Esophagus squamous epithelium (tissue), 4 donors: ENCODE data around the gene ITSN1.

Experiments
- CTCF ChIP-seq, 6 experiments: fragments of 450-650 bp in 4 of 6; fragments of 200-600 bp in 2 of 6; sonication (generic) in 2 of 6; IDR thresholded peaks; one replicate each; pipeline ENCODE4 v1.5.1; 2016 to 2019; ENCODE audit warnings: antibody characterized with exemption in 6 of 6, mild to moderate bottlenecking in 4 of 6, moderate library complexity in 4 of 6
- POLR2A ChIP-seq, 4 donors: fragments of 450-650 bp; IDR thresholded peaks; one replicate each; pipeline ENCODE4 v1.6.1; 2017; ENCODE audit warnings: antibody characterized with exemption in 4 of 4, mild to moderate bottlenecking in 4 of 4, moderate library complexity in 3 of 4

- TF ChIP-seq CTCF (IDR thresholded peaks at IDR 0.05) (no peak), POLR2A (IDR thresholded peaks at IDR 0.05) (no peak)
Observed at GRCh38 chr21:33781121-33781520, 138.8 kb downstream of the ITSN1 start.
